ENCODE results near the gene NTM.

NTM gene

DNA sequence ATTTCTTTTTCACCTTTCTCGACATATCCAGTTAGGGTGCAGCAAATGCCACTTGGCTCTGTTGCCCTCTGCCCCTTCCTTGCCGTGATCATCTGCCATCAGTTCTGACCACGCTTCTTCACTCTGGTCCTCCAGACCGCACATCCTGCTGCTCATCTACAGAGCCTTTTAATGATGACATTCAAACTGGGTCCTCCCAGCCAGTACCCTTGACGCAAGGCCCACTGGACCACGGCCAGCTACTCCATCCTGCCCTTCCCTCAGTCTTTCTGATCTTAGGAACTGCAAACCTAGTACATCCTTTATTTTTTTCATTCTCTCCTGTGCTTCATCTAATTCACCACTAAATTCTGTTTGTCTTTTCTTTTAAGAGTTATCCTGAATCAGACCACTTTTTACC is 551.8 kb downstream of the NTM start:
- H2BK120ac ChIP-seq (ENCODE audit: low read depth, low read length): no peak overlapping the region
- H3K4ac ChIP-seq (ENCODE audit: low read depth in 1 of 2, low read length in 2 of 2): no peak overlapping the region
- no peak overlapping the region for H3K18ac ChIP-seq (ENCODE audit: low read depth in 1 of 2, low read length in 2 of 2)
- peaks cover 23% of the 10 kb centered on the region for H3K4me1 ChIP-seq (ENCODE audit: control insufficient read depth, insufficient read depth, low read depth, low read length)
- H3K9me3 ChIP-seq (ENCODE audit: control insufficient read depth, low read length): no peaks in the 10 kb centered on the region
- 97% methylated on average over 6 of the region's 6 CpGs for WGBS
- no peak overlapping the region for H3K4me2 ChIP-seq (ENCODE audit: low read length, poor library complexity, severe bottlenecking)
- no peak overlapping the region for H2AFZ ChIP-seq (ENCODE audit: low read depth, low read length)
- no peak overlapping the region for H3K4me3 ChIP-seq (ENCODE audit: insufficient read depth in 1 of 2, low read depth in 1 of 2, low read length in 2 of 2)
- no peak overlapping the region for H3K14ac ChIP-seq (ENCODE audit: low read length in 2 of 2)
- H4K91ac ChIP-seq (ENCODE audit: low read length): no peak overlapping the region
- peak overlapping the region; percentile 89 for H2AK5ac ChIP-seq (ENCODE audit: low read length, severe bottlenecking)
- H3K79me1 ChIP-seq (replicated peaks; ENCODE audit: low read length, poor library complexity, severe bottlenecking): no peaks in the 10 kb centered on the region
- no peak overlapping the region for H3K23ac ChIP-seq (ENCODE audit: low read length in 2 of 2)
- no peak overlapping the region for H2BK12ac ChIP-seq (ENCODE audit: low read length in 2 of 2)
- peak overlapping the region; percentile 14 for H2BK5ac ChIP-seq (ENCODE audit: low read depth, low read length, poor library complexity, severe bottlenecking)
- no peak overlapping the region for H3K9ac ChIP-seq (ENCODE audit: low read length)
- no peak overlapping the region for H2BK15ac ChIP-seq (ENCODE audit: low read depth, poor library complexity, severe bottlenecking)
- no peak overlapping the region for H4K8ac ChIP-seq (ENCODE audit: low read length)
- H3K36me3 ChIP-seq (ENCODE audit: control insufficient read depth in 1 of 2, insufficient read depth in 2 of 2, low read depth in 1 of 2, low read length in 2 of 2): peaks cover 0 to 26% of the 10 kb centered on the region in 2 experiments
- DNase-seq: no peak
- no peaks in the 10 kb centered on the region for H3K27me3 ChIP-seq (ENCODE audit: control insufficient read depth in 1 of 2, insufficient read depth in 1 of 2, low read length in 2 of 2)
- no peak overlapping the region for H3K27ac ChIP-seq (ENCODE audit: low read length, poor library complexity, severe bottlenecking)

DNA sequence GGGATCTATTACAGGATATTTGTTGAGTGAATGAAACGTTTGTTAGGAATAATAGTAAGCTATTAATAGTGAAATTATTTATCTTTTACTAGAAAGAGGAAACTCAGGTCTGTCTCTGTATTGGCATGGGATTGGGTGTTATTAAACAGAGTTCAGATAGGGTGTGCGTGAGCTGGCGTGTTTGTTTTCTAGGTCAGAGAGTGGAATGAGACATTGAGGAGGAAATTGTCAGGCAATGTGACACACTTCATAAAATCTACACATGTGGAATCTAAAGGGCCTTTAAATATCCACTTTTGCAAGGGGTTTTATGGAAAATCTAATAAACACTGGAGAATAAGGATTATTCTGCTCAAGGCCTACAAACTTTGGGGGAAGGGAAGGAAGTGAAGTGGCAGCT is 552.9 kb downstream of the NTM start:
- no peak overlapping the region for H3K14ac ChIP-seq (ENCODE audit: low read length in 2 of 2)
- H3K4ac ChIP-seq (ENCODE audit: low read depth in 1 of 2, low read length in 2 of 2): no peak overlapping the region
- peak overlapping the region; percentile 99 for H2AK5ac ChIP-seq (ENCODE audit: low read length, severe bottlenecking)
- peak overlapping the region in 1 of 2 experiments; percentile 37 for H3K18ac ChIP-seq (ENCODE audit: low read depth in 1 of 2, low read length in 2 of 2)
- H2AFZ ChIP-seq (ENCODE audit: low read depth, low read length): no peak overlapping the region
- H3K9me3 ChIP-seq (ENCODE audit: control insufficient read depth, low read length): no peaks in the 10 kb centered on the region
- no peaks in the 10 kb centered on the region for H3K79me1 ChIP-seq (replicated peaks; ENCODE audit: low read length, poor library complexity, severe bottlenecking)
- no peak overlapping the region for H4K8ac ChIP-seq (ENCODE audit: low read length)
- H3K36me3 ChIP-seq (ENCODE audit: control insufficient read depth in 1 of 2, insufficient read depth in 2 of 2, low read depth in 1 of 2, low read length in 2 of 2): peaks cover 0 to 19% of the 10 kb centered on the region in 2 experiments
- WGBS: 71% methylated on average over 3 of the region's 3 CpGs
- no peak overlapping the region for H3K4me3 ChIP-seq (ENCODE audit: insufficient read depth in 1 of 2, low read depth in 1 of 2, low read length in 2 of 2)
- H3K4me1 ChIP-seq (ENCODE audit: control insufficient read depth, insufficient read depth, low read depth, low read length): peaks cover 17% of the 10 kb centered on the region
- no peak overlapping the region for H2BK12ac ChIP-seq (ENCODE audit: low read length in 2 of 2)
- no peaks in the 10 kb centered on the region for H3K27me3 ChIP-seq (ENCODE audit: control insufficient read depth in 1 of 2, insufficient read depth in 1 of 2, low read length in 2 of 2)
- no peak overlapping the region for H4K91ac ChIP-seq (ENCODE audit: low read length)
- no peak overlapping the region for H3K4me2 ChIP-seq (ENCODE audit: low read length, poor library complexity, severe bottlenecking)
- no peak overlapping the region for H2BK15ac ChIP-seq (ENCODE audit: low read depth, poor library complexity, severe bottlenecking)
- no peak overlapping the region for H3K9ac ChIP-seq (ENCODE audit: low read length)
- H2BK120ac ChIP-seq (ENCODE audit: low read depth, low read length): no peak overlapping the region
- no peak for DNase-seq
- peak overlapping the region; percentile 98 for H2BK5ac ChIP-seq (ENCODE audit: low read depth, low read length, poor library complexity, severe bottlenecking)
- H3K27ac ChIP-seq (ENCODE audit: low read length, poor library complexity, severe bottlenecking): peak overlapping the region; percentile 92
- no peak overlapping the region for H3K23ac ChIP-seq (ENCODE audit: low read length in 2 of 2)

DNA sequence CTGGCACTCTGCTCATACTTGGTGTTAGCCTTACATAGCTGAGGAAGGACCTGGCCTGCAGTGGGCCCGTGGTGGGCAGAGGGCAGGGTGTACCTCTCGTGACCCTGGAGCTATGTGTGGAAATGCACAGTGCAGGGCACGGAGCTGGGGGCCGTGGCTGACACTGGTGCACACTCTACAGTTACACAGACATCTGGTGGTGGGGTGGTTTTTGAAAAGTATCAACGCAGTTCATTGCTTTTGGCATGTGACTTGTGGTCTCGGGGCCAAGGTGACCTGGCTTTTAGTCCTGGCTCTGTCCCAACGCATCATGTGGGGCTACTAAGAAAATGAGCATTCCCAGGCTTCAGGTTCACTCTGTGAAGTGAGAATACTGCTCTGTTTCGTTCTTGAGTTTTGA is 553.6 kb downstream of the NTM start:
- DNase-seq: no peak
- Histone ChIP-seq H3K14ac (ENCODE audit: low read length in 2 of 2) (peak overlapping the region in 1 of 2 experiments; percentile 91), H4K91ac (ENCODE audit: low read length) (peak overlapping the region; percentile 48), H3K4me3 (ENCODE audit: insufficient read depth in 1 of 2, low read depth in 1 of 2, low read length in 2 of 2) (peak overlapping the region in 1 of 2 experiments; percentile 55), H3K27ac (ENCODE audit: low read length, poor library complexity, severe bottlenecking) (peak overlapping the region; percentile 92), H3K4me1 (ENCODE audit: control insufficient read depth, insufficient read depth, low read depth, low read length) (peaks cover 17% of the 10 kb centered on the region), H3K79me1 (replicated peaks; ENCODE audit: low read length, poor library complexity, severe bottlenecking) (no peaks in the 10 kb centered on the region), H2BK120ac (ENCODE audit: low read depth, low read length) (peak overlapping the region; percentile 71), H3K4me2 (ENCODE audit: low read length, poor library complexity, severe bottlenecking) (no peak overlapping the region), H3K27me3 (ENCODE audit: control insufficient read depth in 1 of 2, insufficient read depth in 1 of 2, low read length in 2 of 2) (no peaks in the 10 kb centered on the region), H4K8ac (ENCODE audit: low read length) (peak overlapping the region; percentile 45), H3K4ac (ENCODE audit: low read depth in 1 of 2, low read length in 2 of 2) (peak overlapping the region; percentile 16 to 40), H2BK5ac (ENCODE audit: low read depth, low read length, poor library complexity, severe bottlenecking) (peak overlapping the region; percentile 98), H3K9ac (ENCODE audit: low read length) (peak overlapping the region; percentile 69), H2BK12ac (ENCODE audit: low read length in 2 of 2) (peak overlapping the region; percentile 50 to 86), H3K36me3 (ENCODE audit: control insufficient read depth in 1 of 2, insufficient read depth in 2 of 2, low read depth in 1 of 2, low read length in 2 of 2) (peaks cover 0 to 16% of the 10 kb centered on the region in 2 experiments), H3K18ac (ENCODE audit: low read depth in 1 of 2, low read length in 2 of 2) (peak overlapping the region; percentile 37 to 88), H3K23ac (ENCODE audit: low read length in 2 of 2) (peak overlapping the region in 1 of 2 experiments; percentile 90), H2BK15ac (ENCODE audit: low read depth, poor library complexity, severe bottlenecking) (peak overlapping the region; percentile 83), H2AFZ (ENCODE audit: low read depth, low read length) (no peak overlapping the region), H3K9me3 (ENCODE audit: control insufficient read depth, low read length) (no peaks in the 10 kb centered on the region), H2AK5ac (ENCODE audit: low read length, severe bottlenecking) (peak overlapping the region; percentile 99)
- 79% methylated on average over 8 of the region's 8 CpGs for WGBS

DNA sequence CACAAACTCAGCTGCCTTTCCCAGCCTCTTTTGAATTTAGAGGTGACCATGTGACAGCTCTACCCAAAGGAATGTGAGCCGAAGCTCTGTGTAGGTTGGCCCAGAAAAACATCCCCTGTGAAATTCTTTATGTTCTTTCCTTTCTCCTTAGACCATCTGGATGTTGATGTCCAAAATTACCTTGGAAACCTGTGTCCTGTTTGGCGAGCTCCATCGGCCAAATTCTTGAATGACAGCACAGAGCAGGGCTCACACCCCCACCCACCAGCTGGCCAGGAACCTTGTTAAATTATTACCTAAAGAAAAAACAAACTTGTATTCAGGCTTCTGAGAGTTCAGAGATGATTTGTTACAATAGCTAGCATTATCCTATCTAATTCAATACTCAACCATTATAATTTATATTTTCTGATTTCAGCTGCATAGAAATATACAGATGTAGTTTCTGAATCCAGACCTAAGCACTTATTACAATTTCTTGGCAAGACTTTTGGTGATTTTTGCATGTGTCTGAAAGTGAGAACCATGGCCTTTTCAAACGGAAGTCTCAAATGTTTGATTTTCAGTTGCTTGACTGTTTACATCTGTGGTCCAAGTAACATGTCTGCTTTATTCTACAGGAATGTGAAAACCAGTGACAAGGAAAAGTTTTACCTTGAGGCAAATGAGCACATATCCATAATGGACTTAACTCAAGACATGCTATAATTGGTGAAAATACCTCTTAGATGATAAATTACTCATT is 554.2 kb downstream of the NTM start:
- 26% methylated on average over 4 of the region's 4 CpGs for WGBS
- Histone ChIP-seq H2AK5ac (ENCODE audit: low read length, severe bottlenecking) (no peak overlapping the region), H2BK120ac (ENCODE audit: low read depth, low read length) (no peak overlapping the region), H3K4me3 (ENCODE audit: insufficient read depth in 1 of 2, low read depth in 1 of 2, low read length in 2 of 2) (peak overlapping the region in 1 of 2 experiments; percentile 55), H3K18ac (ENCODE audit: low read depth in 1 of 2, low read length in 2 of 2) (no peak overlapping the region), H3K23ac (ENCODE audit: low read length in 2 of 2) (no peak overlapping the region), H3K4me2 (ENCODE audit: low read length, poor library complexity, severe bottlenecking) (peak overlapping the region; percentile 17), H3K27me3 (ENCODE audit: control insufficient read depth in 1 of 2, insufficient read depth in 1 of 2, low read length in 2 of 2) (no peaks in the 10 kb centered on the region), H3K14ac (ENCODE audit: low read length in 2 of 2) (no peak overlapping the region), H2BK12ac (ENCODE audit: low read length in 2 of 2) (no peak overlapping the region), H3K27ac (ENCODE audit: low read length, poor library complexity, severe bottlenecking) (peak overlapping the region; percentile 92), H2BK5ac (ENCODE audit: low read depth, low read length, poor library complexity, severe bottlenecking) (peak overlapping the region; percentile 59), H3K79me1 (replicated peaks; ENCODE audit: low read length, poor library complexity, severe bottlenecking) (peaks cover 2% of the 10 kb centered on the region), H4K8ac (ENCODE audit: low read length) (no peak overlapping the region), H3K36me3 (ENCODE audit: control insufficient read depth in 1 of 2, insufficient read depth in 2 of 2, low read depth in 1 of 2, low read length in 2 of 2) (peaks cover 0 to 20% of the 10 kb centered on the region in 2 experiments), H3K4ac (ENCODE audit: low read depth in 1 of 2, low read length in 2 of 2) (peak overlapping the region in 1 of 2 experiments; percentile 33), H3K4me1 (ENCODE audit: control insufficient read depth, insufficient read depth, low read depth, low read length) (peaks cover 17% of the 10 kb centered on the region), H4K91ac (ENCODE audit: low read length) (no peak overlapping the region), H2AFZ (ENCODE audit: low read depth, low read length) (no peak overlapping the region), H2BK15ac (ENCODE audit: low read depth, poor library complexity, severe bottlenecking) (no peak overlapping the region), H3K9ac (ENCODE audit: low read length) (peak overlapping the region; percentile 69), H3K9me3 (ENCODE audit: control insufficient read depth, low read length) (no peaks in the 10 kb centered on the region)
- peak; percentile 44 for DNase-seq

Measured in mesenchymal stem cell (in vitro differentiated cells and primary cell).